ENCODE measurements around the gene RHOD. TPM values are rescaled to one million over a fixed set of nuclear protein-coding genes. Genes with fewer than 3 reads are reported as not detected.
A peak's percentile ranks its signal among the peaks of the same experiment; 100 is the strongest.

Gene RHOD
- total RNA-seq, 1 donor from 2014 or later = 16.7 TPM

- H3K27me3 ChIP-seq = no peaks in the 10 kb centered on the region
- peak overlapping the region; percentile 94 for H3K27ac ChIP-seq
- TF ChIP-seq CTCF (IDR thresholded peaks at IDR 0.05) = no peak
- intact Hi-C loops (cut with DNase I) = no loop called here
- no peaks in the 10 kb centered on the region for H3K36me3 ChIP-seq
- H3K4me1 ChIP-seq = peaks cover 21% of the 10 kb centered on the region
- no peaks in the 10 kb centered on the region for H3K9me3 ChIP-seq
- DNase-seq (peak; percentile 78), ATAC-seq (peak; percentile 6)
- H3K4me3 ChIP-seq = peak overlapping the region; percentile 60
Measured at GRCh38 chr11:67117672-67118180, 61.1 kb downstream of the RHOD start.

- intact Hi-C loops (cut with DNase I) = no loop called here
- Histone ChIP-seq H3K36me3 (no peaks in the 10 kb centered on the region), H3K4me1 (peaks cover 22% of the 10 kb centered on the region), H3K27ac (peak overlapping the region; percentile 94), H3K27me3 (no peaks in the 10 kb centered on the region), H3K4me3 (peak overlapping the region; percentile 60), H3K9me3 (no peaks in the 10 kb centered on the region)
- DNase-seq (peak; percentile 83), ATAC-seq (peak; percentile 15)
- no peak for TF ChIP-seq CTCF (IDR thresholded peaks at IDR 0.05)
Measured at GRCh38 chr11:67118181-67118766, 61.6 kb downstream of the RHOD start.

- Histone ChIP-seq H3K4me1 (peaks cover 24% of the 10 kb centered on the region), H3K36me3 (peaks cover 5% of the 10 kb centered on the region), H3K9me3 (no peaks in the 10 kb centered on the region), H3K4me3 (peak within 1 kb of the TSS; percentile 87), H3K27ac (peak within 1 kb of the TSS; percentile 96), H3K27me3 (no peaks in the 10 kb centered on the region)
- peak; percentile 29 for TF ChIP-seq CTCF (IDR thresholded peaks at IDR 0.05)
- intact Hi-C loops (cut with DNase I) = no loop called here
- DNase-seq (peak; percentile 100), ATAC-seq (peak; percentile 93)
Measured at GRCh38 chr11:67118801-67119584, 62.3 kb downstream of the RHOD start, which contains the start of gene KDM2A. KDM2A (plus strand) TSS chr11:67119263; CDS start chr11:67121317, 2,054 bp downstream.

- DNase-seq = peak; percentile 67
- H3K36me3 ChIP-seq = peaks cover 6% of the 10 kb centered on the region
- peak overlapping the region; percentile 96 for H3K27ac ChIP-seq
- no peaks in the 10 kb centered on the region for H3K27me3 ChIP-seq
- no peaks in the 10 kb centered on the region for H3K9me3 ChIP-seq
- TF ChIP-seq CTCF (IDR thresholded peaks at IDR 0.05) = no peak
- intact Hi-C loops (cut with DNase I) = no loop called here
- peak overlapping the region; percentile 87 for H3K4me3 ChIP-seq
- peak; percentile 0 for ATAC-seq
- H3K4me1 ChIP-seq = peaks cover 27% of the 10 kb centered on the region
Measured at GRCh38 chr11:67119585-67120391, 63.1 kb downstream of the RHOD start.

- intact Hi-C loops (cut with DNase I) = no loop called here
- Histone ChIP-seq H3K4me3 (peak overlapping the region; percentile 87), H3K9me3 (no peaks in the 10 kb centered on the region), H3K36me3 (peaks cover 6% of the 10 kb centered on the region), H3K27me3 (no peaks in the 10 kb centered on the region), H3K27ac (peak overlapping the region; percentile 70), H3K4me1 (peaks cover 27% of the 10 kb centered on the region)
- ATAC-seq (no peak), DNase-seq (no peak)
- no peak for TF ChIP-seq CTCF (IDR thresholded peaks at IDR 0.05)
Measured at GRCh38 chr11:67120456-67120855, 63.8 kb downstream of the RHOD start.
